Measurements from ENCODE around the gene BET1. TPM values are rescaled to one million over a fixed set of nuclear protein-coding genes. Genes with fewer than 3 reads are reported as not detected.
A peak's percentile ranks its signal among the peaks of the same experiment; 100 is the strongest.

BET1 gene
- total RNA-seq (2021; fragmentation: NEBNext Ultra II Directional; extraction: Animal tissue kit (Norgen Biotek cat#: 25700)), result 10 to 100 TPM; 26.4 to 36.5 (median 30.5) TPM
- long read RNA-seq, transcript BET1-201 (4 exons, 1,504 nt), result major isoform, 39 of 42 reads
- long read RNA-seq, partial matches to known transcripts, result 2 of 42 reads
- long read RNA-seq, other reads (novel, unspliced or antisense), result 1 of 42 reads

- H3K4me3 Mint-ChIP-seq, result peak within 1 kb of the TSS; percentile 96
- peaks cover 47% of the 10 kb centered on the region for H3K4me1 Mint-ChIP-seq (ENCODE audit: low read depth)
- H3K36me3 Mint-ChIP-seq (ENCODE audit: low read depth), result peaks cover 9% of the 10 kb centered on the region
- DNase-seq, result peak; percentile 94
- no peak for TF ChIP-seq CTCF (IDR thresholded peaks at IDR 0.05)
- no peaks in the 10 kb centered on the region for H3K9me3 Mint-ChIP-seq
- no peaks in the 10 kb centered on the region; the same call in 1 of the 2 replicates for H3K27me3 Mint-ChIP-seq (ENCODE audit: insufficient read depth)
- peak within 1 kb of the TSS; percentile 98 for H3K27ac Mint-ChIP-seq
Measured at GRCh38 chr7:94004024-94004951, at the start of gene BET1. Gene BET1, minus strand, starts transcription at chr7:94004355. Its CDS starts 139 bp downstream, at chr7:94004216.

- Mint-ChIP-seq H3K4me1 (ENCODE audit: low read depth) (peaks cover 35% of the 10 kb centered on the region), H3K27me3 (ENCODE audit: insufficient read depth) (peaks cover 2% of the 10 kb centered on the region; the same call in 1 of the 2 replicates), H3K4me3 (no peak overlapping the region), H3K27ac (no peak overlapping the region), H3K9me3 (no peaks in the 10 kb centered on the region), H3K36me3 (ENCODE audit: low read depth) (peaks cover 5% of the 10 kb centered on the region)
- no peak for TF ChIP-seq CTCF (IDR thresholded peaks at IDR 0.05)
- no peak for DNase-seq
Measured at GRCh38 chr7:94053532-94053931, 49.4 kb upstream of the BET1 start.

GRCh38 chr7:94052398-94053180 is 48.4 kb upstream of the BET1 start:
- DNase-seq, result no peak

GRCh38 chr7:94050046-94050445 is 45.9 kb upstream of the BET1 start:
- DNase-seq, result no peak
- H3K4me1 Mint-ChIP-seq (ENCODE audit: low read depth), result peaks cover 16% of the 10 kb centered on the region; the same call in 1 of the 2 replicates
- H3K27me3 Mint-ChIP-seq (ENCODE audit: insufficient read depth), result peaks cover 4% of the 10 kb centered on the region; the same call in 1 of the 2 replicates
- H3K9me3 Mint-ChIP-seq, result no peaks in the 10 kb centered on the region
- no peaks in the 10 kb centered on the region for H3K36me3 Mint-ChIP-seq (ENCODE audit: low read depth)
- no peak for TF ChIP-seq CTCF (IDR thresholded peaks at IDR 0.05)
- no peak overlapping the region for H3K4me3 Mint-ChIP-seq
- no peak overlapping the region for H3K27ac Mint-ChIP-seq

More at GRCh38 chr7:94052398-94053180, 48.4 kb upstream of the BET1 start:
- Mint-ChIP-seq H3K27me3 (ENCODE audit: insufficient read depth) (0 out of 2 replicates have a peak, but pooled peaks cover 2% of the 10 kb centered on the region), H3K27ac (no peak overlapping the region), H3K9me3 (no peaks in the 10 kb centered on the region), H3K36me3 (ENCODE audit: low read depth) (peaks cover 5% of the 10 kb centered on the region), H3K4me3 (no peak overlapping the region), H3K4me1 (ENCODE audit: low read depth) (peaks cover 34% of the 10 kb centered on the region)
- TF ChIP-seq CTCF (IDR thresholded peaks at IDR 0.05), result no peak

- H3K27me3 Mint-ChIP-seq (ENCODE audit: insufficient read depth), result peaks cover 4% of the 10 kb centered on the region; the same call in 1 of the 2 replicates
- no peak overlapping the region for H3K4me3 Mint-ChIP-seq
- TF ChIP-seq CTCF (IDR thresholded peaks at IDR 0.05), result no peak
- no peaks in the 10 kb centered on the region for H3K36me3 Mint-ChIP-seq (ENCODE audit: low read depth)
- no peak overlapping the region for H3K27ac Mint-ChIP-seq
- no peak for DNase-seq
- no peaks in the 10 kb centered on the region for H3K9me3 Mint-ChIP-seq
- peaks cover 16% of the 10 kb centered on the region; the same call in 1 of the 2 replicates for H3K4me1 Mint-ChIP-seq (ENCODE audit: low read depth)
Measured at GRCh38 chr7:94049615-94050014, 45.5 kb upstream of the BET1 start.

Measured in HFFc6 (cell line).